Effector memory CD4-positive, alpha-beta T cell (primary cell): ENCODE data around the gene LRRC4B.
"Not testable (repeated sequence)": the region's sequence is repeated elsewhere in the genome, so short reads cannot be mapped to it uniquely, and the experiment has no call there.

ENCODE experiments used
- DNase-seq, 3 donors: peaks; one replicate each; pipeline ENCODE4 v3.0.0-alpha.2; 2020
- H3K27ac ChIP-seq: 2 replicates; pipeline ENCODE4 v1.7.0; 2013; ENCODE audit warnings: mild to moderate bottlenecking, low read length, moderate library complexity; ENCODE audit not compliant: insufficient read depth, poor library complexity, severe bottlenecking
- H3K27me3 ChIP-seq: replicated peaks from 2 replicates; pipeline ENCODE4 v1.7.0; 2013; ENCODE audit warnings: mild to moderate bottlenecking, low read length; ENCODE audit not compliant: insufficient read depth, control insufficient read depth, poor library complexity, severe bottlenecking
- H3K36me3 ChIP-seq: 2 replicates; pipeline ENCODE4 v1.7.0; 2013; ENCODE audit warnings: mild to moderate bottlenecking, low read length, moderate library complexity; ENCODE audit not compliant: control insufficient read depth, insufficient read depth
- H3K4me1 ChIP-seq: 2 replicates; pipeline ENCODE4 v1.7.0; 2013; ENCODE audit warnings: low read length, mild to moderate bottlenecking; ENCODE audit not compliant: control insufficient read depth, insufficient read depth, poor library complexity, severe bottlenecking
- H3K4me3 ChIP-seq: 2 replicates; pipeline ENCODE4 v1.7.0; 2013; ENCODE audit warnings: low read length, low read depth, mild to moderate bottlenecking; ENCODE audit not compliant: insufficient read depth, poor library complexity, severe bottlenecking
- H3K9me3 ChIP-seq: 2 replicates; pipeline ENCODE4 v1.7.0; 2013; ENCODE audit warnings: mild to moderate bottlenecking, low read length, moderate library complexity; ENCODE audit not compliant: control insufficient read depth
- total RNA-seq, 3 donors: gene quantifications; one replicate each; lab custom pipeline; 2026; lab: John Stamatoyannopoulos, UW

LRRC4B gene
- total RNA-seq, result 0 reads per million in 3 donors

DNA sequence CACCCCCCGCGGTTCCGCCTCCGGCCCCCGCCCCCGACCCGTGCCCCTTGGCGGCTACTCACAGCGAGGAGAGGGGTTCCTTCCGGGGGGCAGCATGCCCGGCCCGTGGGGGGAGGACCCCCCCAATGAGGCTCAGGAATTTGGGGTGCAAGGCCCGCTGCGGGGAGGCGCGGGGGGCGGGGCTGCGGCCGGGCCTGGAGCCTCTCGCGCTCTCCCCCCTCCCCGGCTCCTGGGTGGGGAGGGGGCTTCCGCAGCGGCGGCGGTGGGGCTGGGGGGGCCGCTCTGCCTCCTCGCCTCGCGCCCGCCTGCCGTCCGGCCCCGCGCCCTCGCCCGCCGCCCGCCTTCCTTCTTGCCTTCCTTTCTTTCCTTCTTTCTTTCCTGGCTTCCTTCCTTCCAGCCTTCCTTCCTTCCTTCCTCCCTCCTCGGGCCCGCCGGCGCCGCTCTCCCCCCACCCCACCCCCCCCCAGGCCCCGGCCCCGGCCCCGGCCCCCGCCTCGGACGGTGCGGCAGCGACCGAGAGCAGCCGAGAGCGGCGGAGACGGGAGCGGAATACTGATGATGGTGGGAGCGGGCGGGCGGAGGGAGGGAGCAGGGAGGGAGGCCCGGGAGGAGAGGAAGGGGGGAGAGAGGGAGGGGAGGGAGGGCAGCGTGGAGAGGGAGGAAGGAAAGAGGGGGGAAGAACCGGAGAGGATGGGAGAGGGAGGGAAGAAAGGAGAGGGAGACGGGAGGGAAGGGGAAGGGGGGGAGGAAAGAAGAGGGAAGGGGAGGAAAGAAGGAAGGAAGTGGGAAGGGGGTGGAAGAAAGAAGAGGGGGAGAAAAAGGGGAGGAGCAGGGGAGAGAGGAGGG lies at the start of gene LRRC4B:
TSS of gene LRRC4B (minus strand) at position 554 of the 846 bp plus-strand sequence. CDS start 19,597 bp downstream, outside the sequence.
- Histone ChIP-seq H3K4me3 (no peak within 1 kb of the TSS), H3K27me3 (peaks cover 24% of the 10 kb centered on the region), H3K4me1 (peaks cover 20% of the 10 kb centered on the region), H3K36me3 (no peaks in the 10 kb centered on the region), H3K27ac (no peak within 1 kb of the TSS), H3K9me3 (no peaks in the 10 kb centered on the region)
- DNase-seq, result no peak

DNA sequence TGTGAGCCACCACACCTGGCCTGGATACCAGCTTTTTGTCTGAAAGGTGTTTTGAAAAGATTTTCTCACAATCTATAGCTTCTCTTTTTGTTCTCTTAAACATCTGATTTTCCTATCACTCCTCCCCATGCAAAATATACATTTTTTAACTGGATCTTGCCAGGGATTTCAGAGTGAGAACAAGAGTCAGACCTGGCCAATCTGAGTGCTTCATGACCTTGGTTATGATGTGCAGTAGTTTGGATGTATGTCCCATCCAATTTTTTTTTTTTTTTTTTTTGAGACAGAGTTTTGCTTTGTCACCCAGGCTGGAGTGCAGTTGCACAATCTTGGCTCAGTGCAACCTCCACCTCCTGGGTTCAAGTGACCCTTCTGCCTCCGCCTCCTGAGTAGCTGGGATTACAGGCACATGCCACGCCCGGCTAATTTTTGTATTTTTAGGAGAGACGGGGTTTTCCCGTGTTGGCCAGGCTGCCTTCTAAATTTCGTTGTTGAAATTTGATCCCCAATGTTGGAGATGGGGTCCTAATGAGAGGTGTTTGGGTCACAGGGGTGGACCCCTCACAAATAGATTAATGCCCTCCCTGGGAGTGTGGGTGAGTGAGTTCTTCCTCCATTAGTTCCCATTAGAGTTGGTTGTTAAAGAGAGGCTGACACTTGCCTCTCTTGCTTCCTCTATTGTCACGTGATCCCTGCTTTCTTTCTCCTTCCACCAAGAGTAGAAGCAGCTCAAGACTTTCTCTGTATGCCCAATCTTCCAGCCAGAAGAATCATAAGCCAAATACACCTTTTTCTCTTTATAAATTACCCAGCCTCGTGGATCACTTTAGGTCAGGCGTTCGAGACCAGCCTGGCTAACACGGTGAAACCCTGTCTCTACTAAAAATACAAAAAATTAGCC lies 44.5 kb upstream of the LRRC4B start:
- not testable (repeated sequence) for H3K27ac ChIP-seq, DNase-seq, H3K36me3 ChIP-seq, H3K9me3 ChIP-seq, H3K27me3 ChIP-seq, H3K4me3 ChIP-seq, H3K4me1 ChIP-seq

DNA sequence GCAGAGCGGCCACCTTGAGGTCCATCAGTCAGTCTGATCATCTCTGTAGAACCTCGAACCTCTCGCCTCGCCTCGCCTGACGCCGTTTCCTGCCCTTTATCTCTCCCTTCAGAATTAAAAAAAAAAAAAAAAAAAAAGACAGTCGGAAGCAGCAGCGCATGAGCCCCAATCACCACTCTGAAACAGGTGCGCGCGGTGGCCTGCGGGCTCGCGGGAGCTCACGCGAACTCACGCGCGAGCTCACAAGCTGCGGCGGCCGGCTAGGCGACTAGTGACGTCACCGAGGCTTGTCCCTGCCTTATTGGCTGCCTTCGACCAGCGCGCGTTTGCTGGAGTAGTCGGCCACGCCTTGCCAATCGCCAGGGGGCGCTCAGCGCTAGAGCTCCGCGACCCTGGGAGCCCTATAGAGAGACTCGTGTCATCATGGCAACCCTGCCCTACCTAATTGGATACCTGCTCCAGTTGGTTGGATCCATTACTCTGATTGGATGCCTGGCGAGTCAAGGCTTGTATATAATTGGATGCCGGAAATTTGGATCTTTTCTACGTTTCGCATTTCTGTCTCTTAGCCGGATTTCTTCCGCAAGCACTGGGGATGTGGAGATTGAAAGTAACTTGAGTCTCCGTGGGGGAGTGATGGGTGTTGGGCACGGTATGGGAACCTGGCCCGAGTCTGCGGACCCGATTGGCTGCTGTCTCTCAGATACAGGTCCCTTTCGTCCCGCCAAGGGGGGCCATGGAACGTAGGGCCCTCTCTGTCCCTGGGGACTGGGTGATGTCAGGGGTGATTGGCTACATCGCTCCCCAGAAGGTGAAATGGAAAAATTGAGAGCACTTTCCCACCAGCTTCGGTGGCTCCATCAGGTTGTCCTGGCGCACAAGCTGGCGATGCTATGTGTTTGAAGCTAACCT lies 39.9 kb upstream of the LRRC4B start:
- Histone ChIP-seq H3K4me1 (no peaks in the 10 kb centered on the region), H3K36me3 (no peaks in the 10 kb centered on the region), H3K27ac (no peak overlapping the region), H3K27me3 (peaks cover 3% of the 10 kb centered on the region), H3K9me3 (no peaks in the 10 kb centered on the region), H3K4me3 (no peak overlapping the region)
- DNase-seq, result peak in 2 of 3 donors; percentile 15 to 29

DNA sequence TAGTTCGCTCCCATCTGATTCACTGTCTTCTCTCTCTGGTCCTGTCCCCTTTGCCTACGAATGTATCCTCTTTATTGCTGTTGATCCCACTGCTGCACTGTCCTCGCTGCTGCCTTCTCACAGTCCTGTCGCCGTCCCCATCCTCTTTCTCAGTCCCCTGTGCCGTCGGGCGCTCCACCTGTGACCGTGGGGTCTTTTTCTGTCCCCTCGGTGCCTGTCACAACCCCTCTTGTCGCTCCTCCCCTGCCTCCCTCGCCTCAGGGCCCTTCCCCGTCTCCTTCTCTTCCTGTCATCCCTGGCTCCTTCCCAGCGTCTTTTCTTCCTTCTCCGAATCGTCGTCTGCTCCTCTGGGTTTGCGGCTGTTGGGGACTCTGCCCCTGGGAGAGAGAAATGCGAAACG lies 39.2 kb upstream of the LRRC4B start:
- no peak overlapping the region for H3K4me3 ChIP-seq
- H3K4me1 ChIP-seq, result no peaks in the 10 kb centered on the region
- H3K27ac ChIP-seq, result no peak overlapping the region
- H3K36me3 ChIP-seq, result no peaks in the 10 kb centered on the region
- H3K9me3 ChIP-seq, result no peaks in the 10 kb centered on the region
- no peak for DNase-seq
- H3K27me3 ChIP-seq, result peaks cover 3% of the 10 kb centered on the region

- not testable (repeated sequence) for H3K27me3 ChIP-seq
These were observed 38.0 kb upstream of the LRRC4B start for GRCh38 chr19:50606059-50606836.

GRCh38 chr19:50604264-50605073 lies 36.2 kb upstream of the LRRC4B start:
- H3K9me3 ChIP-seq, H3K4me3 ChIP-seq, H3K27me3 ChIP-seq, H3K4me1 ChIP-seq, H3K36me3 ChIP-seq, H3K27ac ChIP-seq, DNase-seq: not testable (repeated sequence)

More at GRCh38 chr19:50606059-50606836, 38.0 kb upstream of the LRRC4B start:
- DNase-seq, H3K36me3 ChIP-seq, H3K27ac ChIP-seq, H3K4me3 ChIP-seq, H3K9me3 ChIP-seq, H3K4me1 ChIP-seq: not testable (repeated sequence)

DNA sequence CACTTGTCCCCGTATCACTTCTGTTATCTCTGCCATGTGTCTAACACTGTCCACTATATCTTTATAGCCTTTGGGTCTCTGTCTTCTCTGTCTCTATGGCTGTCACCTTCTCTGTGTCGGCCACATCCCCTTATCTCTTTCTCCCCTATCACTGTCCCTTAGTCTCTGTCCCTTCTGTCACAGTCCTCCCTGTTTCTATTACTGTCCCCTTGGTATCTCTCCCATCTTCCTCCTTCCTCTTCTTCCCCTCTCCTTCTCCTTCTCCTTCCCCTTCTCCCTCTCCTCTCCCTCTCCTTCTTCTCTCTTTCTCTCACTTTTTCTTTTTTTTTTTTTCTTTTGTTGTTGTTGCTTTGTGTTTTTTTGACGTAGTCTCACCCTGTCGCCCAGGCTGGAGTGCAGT lies 34.7 kb upstream of the LRRC4B start:
- no peak for DNase-seq
- no peak overlapping the region for H3K27ac ChIP-seq
- H3K9me3 ChIP-seq, result no peaks in the 10 kb centered on the region
- no peak overlapping the region for H3K4me3 ChIP-seq
- H3K4me1 ChIP-seq, result no peaks in the 10 kb centered on the region
- H3K27me3 ChIP-seq, result peaks cover 3% of the 10 kb centered on the region
- H3K36me3 ChIP-seq, result no peaks in the 10 kb centered on the region

GRCh38 chr19:50602496-50602895 lies 34.3 kb upstream of the LRRC4B start:
- H3K27ac ChIP-seq, result no peak overlapping the region
- H3K4me1 ChIP-seq, result no peaks in the 10 kb centered on the region
- no peak for DNase-seq
- H3K9me3 ChIP-seq, result no peaks in the 10 kb centered on the region
- H3K27me3 ChIP-seq, result peaks cover 3% of the 10 kb centered on the region
- H3K36me3 ChIP-seq, result no peaks in the 10 kb centered on the region
- no peak overlapping the region for H3K4me3 ChIP-seq
